Hepatocyte (in vitro differentiated cells): Measurements from ENCODE around the gene EDNRA. TPM values are rescaled to one million over a fixed set of nuclear protein-coding genes. Genes with fewer than 3 reads are reported as not detected.

ENCODE experiments used
- DNase-seq: peaks from one replicate; pipeline ENCODE4 v3.0.0-alpha.2; 2016; ENCODE audit warnings: low spot score
- H2AFZ ChIP-seq: fragments of 200-600 bp; sonication (generic); 2 replicates; pipeline ENCODE4 v1.6.0; 2016; ENCODE audit warnings: antibody characterized with exemption, mild to moderate bottlenecking
- H3K27ac ChIP-seq: fragments of 200-600 bp; sonication (generic); 2 replicates; pipeline ENCODE4 v1.5.1; 2016; ENCODE audit warnings: mild to moderate bottlenecking
- H3K27me3 ChIP-seq: fragments of 200-600 bp; sonication (generic); 2 replicates; pipeline ENCODE4 v1.6.1; 2016
- H3K36me3 ChIP-seq: fragments of 200-600 bp; sonication (generic); replicated peaks from 2 replicates; pipeline ENCODE4 v1.5.1; 2016; ENCODE audit warnings: low read depth; ENCODE audit not compliant: insufficient read depth
- H3K4me1 ChIP-seq: fragments of 200-600 bp; sonication (generic); 2 replicates; pipeline ENCODE4 v1.5.1; 2016; ENCODE audit warnings: mild to moderate bottlenecking, moderate library complexity; ENCODE audit not compliant: insufficient read depth
- H3K4me2 ChIP-seq: fragments of 200-600 bp; sonication (generic); 2 replicates; pipeline ENCODE4 v1.6.0; 2016
- H3K4me3 ChIP-seq: fragments of 200-600 bp; sonication (generic); 2 replicates; pipeline ENCODE4 v1.5.1; 2016; ENCODE audit warnings: mild to moderate bottlenecking
- H3K79me2 ChIP-seq: fragments of 200-600 bp; sonication (generic); 2 replicates; pipeline ENCODE4 v1.6.0; 2017; ENCODE audit warnings: mild to moderate bottlenecking
- H3K9me2 ChIP-seq: fragments of 200-600 bp; sonication (generic); replicated peaks from 2 replicates; pipeline ENCODE4 v1.6.0; 2017; ENCODE audit warnings: mild to moderate bottlenecking; ENCODE audit not compliant: insufficient read depth
- H3K9me3 ChIP-seq: fragments of 200-600 bp; sonication (generic); 2 replicates; pipeline ENCODE4 v1.5.1; 2016; ENCODE audit warnings: low read depth, mild to moderate bottlenecking
- H4K20me1 ChIP-seq: fragments of 200-600 bp; sonication (generic); 2 replicates; pipeline ENCODE4 v1.6.0; 2016; ENCODE audit warnings: mild to moderate bottlenecking; ENCODE audit not compliant: insufficient read depth, poor library complexity, severe bottlenecking
- CTCF ChIP-seq: fragments of 200-600 bp; sonication (generic); IDR thresholded peaks from 2 replicates; pipeline ENCODE4 v1.5.1; 2016; ENCODE audit warnings: antibody characterized with exemption, mild to moderate bottlenecking; ENCODE audit not compliant: poor library complexity
- EZH2 ChIP-seq: fragments of 200-600 bp; sonication (generic); IDR thresholded peaks from 2 replicates; pipeline ENCODE4 v1.6.1; 2016; ENCODE audit warnings: antibody characterized with exemption, mild to moderate bottlenecking, borderline replicate concordance
- EZH2phosphoT487 ChIP-seq: fragments of 200-600 bp; sonication (generic); IDR thresholded peaks from one replicate; pipeline ENCODE4 v1.6.1; 2018; ENCODE audit warnings: antibody characterized with exemption, mild to moderate bottlenecking, low read depth, moderate library complexity; ENCODE audit not compliant: unreplicated experiment, severe bottlenecking
- WGBS: methylation state at CpG from one replicate; pipeline ENCODE4 v1.1.6; 2016; ENCODE audit warnings: low lambda C conversion rate; ENCODE audit errors: missing lambda C conversion rate; 5-methylcytosine and 5-hydroxymethylcytosine counted together
- polyA plus RNA-seq: library from polyadenylated mRNA; unstranded; fragments of >200 nt; fragmentation: Nextera tagmentation; extraction: Ambion mirVana; gene quantifications from 2 replicates; pipeline ENCODE4 v1.2.1, GENCODE V29; 2016
- total RNA-seq: library from RNA; depleted of rRNA; stranded (reverse); fragments of >200 nt; gene quantifications from 2 replicates; pipeline ENCODE4 v1.2.3, GENCODE V29; 2014

Gene EDNRA
- total and polyA plus RNA-seq, 2 experiments from 2014 or later = 19.0 to 28.1 TPM

DNA sequence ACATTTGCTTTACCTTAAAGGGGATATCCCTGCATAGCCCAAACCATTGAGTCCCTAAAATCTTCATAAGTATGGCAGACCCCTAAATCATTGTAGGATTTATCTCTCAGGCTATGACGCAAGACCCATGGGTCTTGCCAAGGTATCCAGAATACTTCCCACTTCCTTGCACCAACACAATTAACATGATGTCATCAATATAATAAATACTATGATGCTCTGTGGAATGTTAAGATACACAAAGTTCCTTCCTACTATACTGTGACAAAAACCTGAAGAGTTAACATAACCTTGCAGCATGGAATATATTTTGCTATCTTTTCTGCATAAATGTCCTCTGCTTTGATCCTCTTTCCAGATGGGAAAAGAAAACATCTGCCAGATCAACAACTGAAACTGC is 86.4 kb downstream of the EDNRA start:
- Histone ChIP-seq H3K9me3 (no peaks in the 10 kb centered on the region), H3K9me2 (no peaks in the 10 kb centered on the region), H3K4me3 (no peak overlapping the region), H3K4me1 (no peaks in the 10 kb centered on the region), H4K20me1 (no peaks in the 10 kb centered on the region), H3K27me3 (no peaks in the 10 kb centered on the region), H3K4me2 (no peak overlapping the region), H3K36me3 (no peaks in the 10 kb centered on the region), H2AFZ (no peak overlapping the region), H3K27ac (no peak overlapping the region), H3K79me2 (no peaks in the 10 kb centered on the region)
- TF ChIP-seq CTCF (no peak), EZH2 (no peak), EZH2phosphoT487 (no peak)
- DNase-seq = no peak
- WGBS = 97% methylated on average over 1 of the region's 1 CpG

DNA sequence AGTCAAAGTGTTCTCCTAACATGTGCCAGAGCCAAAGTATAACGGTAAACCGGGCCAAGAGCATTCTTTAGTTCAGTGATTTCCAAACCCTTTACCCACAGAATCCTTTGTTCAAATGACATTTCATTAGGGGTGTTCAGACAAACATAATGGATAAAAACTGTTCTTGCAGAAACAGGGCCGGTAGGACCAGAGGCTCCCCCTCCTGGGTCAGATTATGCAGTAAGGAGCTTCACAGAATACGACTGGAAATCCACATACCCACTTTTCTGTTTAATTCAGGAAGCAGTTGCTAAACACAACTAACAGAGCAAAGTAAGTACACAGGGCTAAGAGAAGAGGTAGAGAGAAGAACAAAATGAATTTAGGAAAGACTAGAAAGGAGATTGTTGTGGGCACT is 89.7 kb downstream of the EDNRA start:
- H3K79me2 ChIP-seq = no peaks in the 10 kb centered on the region
- no peaks in the 10 kb centered on the region for H3K9me3 ChIP-seq
- 54% methylated on average over 4 of the region's 4 CpGs for WGBS
- H4K20me1 ChIP-seq = no peaks in the 10 kb centered on the region
- H3K9me2 ChIP-seq = no peaks in the 10 kb centered on the region
- no peak overlapping the region for H3K4me2 ChIP-seq
- no peaks in the 10 kb centered on the region for H3K27me3 ChIP-seq
- no peak for DNase-seq
- no peaks in the 10 kb centered on the region for H3K36me3 ChIP-seq
- H2AFZ ChIP-seq = no peak overlapping the region
- H3K4me3 ChIP-seq = no peak overlapping the region
- TF ChIP-seq EZH2phosphoT487 (no peak), CTCF (peak; percentile 29)
- H3K4me1 ChIP-seq = no peaks in the 10 kb centered on the region
- peak overlapping the region; percentile 59 for H3K27ac ChIP-seq

DNA sequence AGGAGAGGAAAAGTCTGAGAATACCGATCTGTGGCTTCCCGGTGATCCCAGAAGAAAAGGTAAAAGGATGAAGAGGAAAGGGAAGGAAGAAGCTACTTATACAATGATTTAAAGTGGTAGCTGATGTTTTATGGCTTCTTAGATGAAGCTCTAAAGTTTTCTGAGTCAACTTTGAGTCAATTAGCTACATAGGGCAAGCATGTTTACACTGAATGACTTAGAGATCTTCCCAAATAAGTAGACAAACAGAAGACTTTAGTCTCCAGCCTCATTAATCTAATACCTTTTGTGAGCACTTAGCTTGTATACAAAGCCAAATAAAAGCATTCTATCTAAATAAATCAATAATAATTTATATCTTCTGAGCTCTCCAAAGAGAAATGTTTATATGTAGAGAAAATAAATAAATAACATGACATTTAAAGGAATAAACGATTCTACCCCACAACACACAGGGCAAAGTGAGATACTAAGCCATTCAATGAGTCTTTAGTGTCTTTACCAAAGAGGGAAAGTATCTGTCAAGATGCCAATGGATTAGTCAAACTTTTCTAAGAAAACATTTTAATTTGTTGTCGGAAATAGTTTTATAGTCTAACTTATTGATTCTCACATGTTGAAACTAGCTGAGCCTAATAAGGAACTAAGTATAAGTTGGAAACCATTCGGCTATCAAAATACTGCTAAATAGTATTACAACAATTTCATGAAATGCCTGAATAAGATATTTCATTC is 90.3 kb downstream of the EDNRA start:
- Histone ChIP-seq H3K36me3 (no peaks in the 10 kb centered on the region), H4K20me1 (no peaks in the 10 kb centered on the region), H3K27ac (peak overlapping the region; percentile 59), H2AFZ (no peak overlapping the region), H3K4me2 (no peak overlapping the region), H3K9me2 (no peaks in the 10 kb centered on the region), H3K9me3 (no peaks in the 10 kb centered on the region), H3K27me3 (no peaks in the 10 kb centered on the region), H3K4me3 (no peak overlapping the region), H3K79me2 (no peaks in the 10 kb centered on the region), H3K4me1 (no peaks in the 10 kb centered on the region)
- no peak for DNase-seq
- TF ChIP-seq EZH2phosphoT487 = no peak
- no peak for TF ChIP-seq EZH2
- no peak for TF ChIP-seq CTCF
- 52% methylated on average over 5 of the region's 5 CpGs for WGBS
